H9 (cell line): Measurements from ENCODE around the gene GPR34. TPM values are rescaled to one million over a fixed set of nuclear protein-coding genes. Genes with fewer than 3 reads are reported as not detected.

Source experiments
- DNase-seq: peaks from one replicate; pipeline ENCODE4 v3.0.0-alpha.2; 2017
- H2AFZ ChIP-seq: one replicate; pipeline ENCODE4 v1.6.1; 2013; ENCODE audit warnings: mild to moderate bottlenecking, low read length, control low read depth, moderate library complexity
- H2AK5ac ChIP-seq: 2 replicates; pipeline ENCODE4 v1.6.1; 2013; ENCODE audit warnings: low read length, control low read depth, mixed read lengths; ENCODE audit not compliant: insufficient read length
- H2BK120ac ChIP-seq: one replicate; pipeline ENCODE4 v1.6.1; 2013; ENCODE audit warnings: low read depth, mild to moderate bottlenecking, low read length, control low read depth, inconsistent platforms; ENCODE audit not compliant: poor library complexity, severe bottlenecking
- H2BK12ac ChIP-seq: 2 replicates; pipeline ENCODE4 v1.6.1; 2013; ENCODE audit warnings: low read length, control low read depth, mixed read lengths, low read depth; ENCODE audit not compliant: insufficient read length
- H2BK15ac ChIP-seq: 2 replicates; pipeline ENCODE4 v1.6.1; 2013; ENCODE audit warnings: low read depth, low read length, control low read depth
- H2BK20ac ChIP-seq: one replicate; pipeline ENCODE4 v1.6.1; 2013; ENCODE audit warnings: low read depth, mild to moderate bottlenecking, low read length, control low read depth, inconsistent platforms; ENCODE audit not compliant: poor library complexity, severe bottlenecking
- H2BK5ac ChIP-seq: 2 replicates; pipeline ENCODE4 v1.6.1; 2013; ENCODE audit warnings: low read length, control low read depth, mixed read lengths; ENCODE audit not compliant: insufficient read length
- H3K14ac ChIP-seq: 2 replicates; pipeline ENCODE4 v1.6.1; 2013; ENCODE audit warnings: low read length, control low read depth; ENCODE audit not compliant: insufficient read depth
- H3K18ac ChIP-seq: 2 replicates; pipeline ENCODE4 v1.6.1; 2013; ENCODE audit warnings: low read depth, mild to moderate bottlenecking, mixed read lengths, low read length, control low read depth; ENCODE audit not compliant: insufficient read length
- H3K23ac ChIP-seq: 2 replicates; pipeline ENCODE4 v1.6.1; 2013; ENCODE audit warnings: low read length, control low read depth, mixed read lengths, low read depth; ENCODE audit not compliant: insufficient read length
- H3K23me2 ChIP-seq: 2 replicates; pipeline ENCODE4 v1.6.1; 2013; ENCODE audit warnings: low read depth, mild to moderate bottlenecking, mixed read lengths, low read length, control low read depth; ENCODE audit not compliant: insufficient read length, poor library complexity, severe bottlenecking
- H3K27ac ChIP-seq: 2 replicates; pipeline ENCODE4 v1.5.1; 2013; ENCODE audit warnings: low read length, control low read depth, mixed read lengths, low read depth; ENCODE audit not compliant: insufficient read length
- H3K27me3 ChIP-seq: 2 replicates; pipeline ENCODE4 v1.6.1; 2013; ENCODE audit warnings: low read length, control low read depth, inconsistent platforms; ENCODE audit not compliant: insufficient read depth
- H3K4ac ChIP-seq: 2 replicates; pipeline ENCODE4 v1.6.1; 2013; ENCODE audit warnings: low read depth, mild to moderate bottlenecking, control low read depth, inconsistent platforms, low read length, moderate library complexity
- H3K4me1 ChIP-seq: 2 replicates; pipeline ENCODE4 v1.6.1; 2013; ENCODE audit warnings: low read length, control low read depth, inconsistent platforms; ENCODE audit not compliant: insufficient read depth
- H3K4me2 ChIP-seq: 2 replicates; pipeline ENCODE4 v1.6.1; 2013; ENCODE audit warnings: low read length, control low read depth, mixed read lengths; ENCODE audit not compliant: insufficient read length, insufficient read depth
- H3K56ac ChIP-seq: 2 replicates; pipeline ENCODE4 v1.6.1; 2013; ENCODE audit warnings: low read depth, mild to moderate bottlenecking, mixed read lengths, low read length, control low read depth; ENCODE audit not compliant: insufficient read length
- H3K79me1 ChIP-seq: 2 replicates; pipeline ENCODE4 v1.6.1; 2013; ENCODE audit warnings: low read depth, mild to moderate bottlenecking, moderate library complexity, low read length, control low read depth, inconsistent platforms; ENCODE audit not compliant: insufficient read depth, poor library complexity, severe bottlenecking
- H3K79me2 ChIP-seq: 2 replicates; pipeline ENCODE4 v1.6.1; 2013; ENCODE audit warnings: low read length, control low read depth, inconsistent platforms; ENCODE audit not compliant: insufficient read depth
- H3K9ac ChIP-seq: 2 replicates; pipeline ENCODE4 v1.6.1; 2013; ENCODE audit warnings: low read length, control low read depth, mixed read lengths; ENCODE audit not compliant: insufficient read length; ENCODE audit errors: extremely low read depth
- H3K9me3 ChIP-seq: one replicate; pipeline ENCODE4 v1.6.1; 2013; ENCODE audit warnings: low read depth, low read length, inconsistent platforms; ENCODE audit not compliant: control insufficient read depth
- H3T11ph ChIP-seq: one replicate; pipeline ENCODE4 v1.6.1; 2013; ENCODE audit warnings: mild to moderate bottlenecking, low read length, control low read depth, inconsistent platforms
- H4K20me1 ChIP-seq: one replicate; pipeline ENCODE4 v1.6.1; 2013; ENCODE audit not compliant: control insufficient read depth, insufficient read length, insufficient read depth
- H4K5ac ChIP-seq: 2 replicates; pipeline ENCODE4 v1.6.1; 2013; ENCODE audit warnings: low read depth, mild to moderate bottlenecking, mixed read lengths, low read length, control low read depth; ENCODE audit not compliant: insufficient read length
- H4K8ac ChIP-seq: replicated peaks from 2 replicates; pipeline ENCODE4 v1.6.1; 2013; ENCODE audit warnings: low read length, control low read depth, mixed read lengths, low read depth; ENCODE audit not compliant: insufficient read length
- H4K91ac ChIP-seq: 2 replicates; pipeline ENCODE4 v1.6.1; 2013; ENCODE audit warnings: low read depth, mild to moderate bottlenecking, moderate library complexity, mixed read lengths, low read length, control low read depth; ENCODE audit not compliant: insufficient read length
- H3K27ac Mint-ChIP-seq, 3 experiments: 2 replicates in 2 of 3; 3 replicates in 1 of 3; pipeline ENCODE4 v1.8.0; 2020 to 2021; ENCODE audit warnings: mixed read lengths in 3 of 3, mild to moderate bottlenecking in 1 of 3, moderate library complexity in 1 of 3
- H3K27me3 Mint-ChIP-seq: 2 replicates; pipeline ENCODE4 v1.8.0; 2021; ENCODE audit warnings: low read depth, mild to moderate bottlenecking, moderate library complexity, mixed read lengths
- H3K36me3 Mint-ChIP-seq, 3 experiments: 2 replicates in 2 of 3; 3 replicates in 1 of 3; pipeline ENCODE4 v1.8.0; 2020 to 2021; ENCODE audit warnings: low read depth in 3 of 3, mixed read lengths in 3 of 3; ENCODE audit not compliant: insufficient read depth in 1 of 3
- H3K4me1 Mint-ChIP-seq, 2 experiments: 2 replicates each; pipeline ENCODE4 v1.8.0; 2020; ENCODE audit warnings: mixed read lengths in 2 of 2
- H3K4me3 Mint-ChIP-seq, 2 experiments: 2 replicates in 1 of 2; 3 replicates in 1 of 2; pipeline ENCODE4 v1.8.0; 2020 to 2021; ENCODE audit warnings: mild to moderate bottlenecking in 2 of 2, mixed read lengths in 2 of 2, moderate library complexity in 1 of 2
- H3K9me3 Mint-ChIP-seq, 2 experiments: 2 replicates in 1 of 2; 3 replicates in 1 of 2; pipeline ENCODE4 v1.8.0; 2020; ENCODE audit warnings: mild to moderate bottlenecking in 2 of 2, mixed read lengths in 2 of 2, moderate library complexity in 1 of 2
- total RNA-seq: library from RNA; stranded (reverse); gene quantifications from 2 replicates; pipeline ENCODE4 v1.2.1, GENCODE V29; 2021
- TF ChIP-seq, protein P1 (sequence below): fragments of 200-600 bp; sonication (generic); conservative IDR thresholded peaks from 3 replicates; pipeline ENCODE4 v1.8.0; 2021; ENCODE audit warnings: antibody characterized with exemption, mild to moderate bottlenecking

The GPR34 gene
- total RNA-seq, 1 experiment from 2014 or later: not detected

DNA sequence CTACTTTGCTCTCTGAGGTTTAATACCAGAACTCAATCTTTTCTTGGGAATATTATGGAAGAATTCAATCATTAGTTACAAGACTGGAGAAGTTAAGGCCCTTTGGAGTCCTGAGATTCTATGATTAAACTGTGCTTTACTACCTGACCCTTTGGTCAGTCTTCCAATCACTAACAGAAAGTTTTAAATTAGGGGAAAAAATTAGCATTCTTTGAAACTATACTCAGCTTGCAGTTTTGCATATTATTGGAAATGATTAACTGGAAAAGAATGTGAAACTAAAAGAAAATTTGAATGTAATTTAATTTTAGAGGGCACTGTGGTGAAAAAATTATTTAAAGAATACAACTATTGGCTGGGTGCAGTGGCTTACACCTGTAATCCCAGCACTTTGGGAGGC is 18.7 kb upstream of the GPR34 start:
- TF ChIP-seq, protein P1, sequence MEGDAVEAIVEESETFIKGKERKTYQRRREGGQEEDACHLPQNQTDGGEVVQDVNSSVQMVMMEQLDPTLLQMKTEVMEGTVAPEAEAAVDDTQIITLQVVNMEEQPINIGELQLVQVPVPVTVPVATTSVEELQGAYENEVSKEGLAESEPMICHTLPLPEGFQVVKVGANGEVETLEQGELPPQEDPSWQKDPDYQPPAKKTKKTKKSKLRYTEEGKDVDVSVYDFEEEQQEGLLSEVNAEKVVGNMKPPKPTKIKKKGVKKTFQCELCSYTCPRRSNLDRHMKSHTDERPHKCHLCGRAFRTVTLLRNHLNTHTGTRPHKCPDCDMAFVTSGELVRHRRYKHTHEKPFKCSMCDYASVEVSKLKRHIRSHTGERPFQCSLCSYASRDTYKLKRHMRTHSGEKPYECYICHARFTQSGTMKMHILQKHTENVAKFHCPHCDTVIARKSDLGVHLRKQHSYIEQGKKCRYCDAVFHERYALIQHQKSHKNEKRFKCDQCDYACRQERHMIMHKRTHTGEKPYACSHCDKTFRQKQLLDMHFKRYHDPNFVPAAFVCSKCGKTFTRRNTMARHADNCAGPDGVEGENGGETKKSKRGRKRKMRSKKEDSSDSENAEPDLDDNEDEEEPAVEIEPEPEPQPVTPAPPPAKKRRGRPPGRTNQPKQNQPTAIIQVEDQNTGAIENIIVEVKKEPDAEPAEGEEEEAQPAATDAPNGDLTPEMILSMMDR: no peak
- Histone ChIP-seq H4K91ac (no peak overlapping the region), H3K9ac (no peak overlapping the region), H3K23me2 (no peaks in the 10 kb centered on the region), H2AFZ (no peak overlapping the region), H3K56ac (no peak overlapping the region), H4K5ac (no peak overlapping the region), H3K4me1 (no peaks in the 10 kb centered on the region), H3K4ac (no peak overlapping the region), H4K8ac (no peak overlapping the region), H3K9me3 (no peaks in the 10 kb centered on the region), H3K4me2 (no peak overlapping the region), H3K27me3 (no peaks in the 10 kb centered on the region), H2BK5ac (no peak overlapping the region), H2BK120ac (no peak overlapping the region), H3K23ac (no peak overlapping the region), H3K79me1 (no peaks in the 10 kb centered on the region), H3K79me2 (no peaks in the 10 kb centered on the region), H3T11ph (no peak overlapping the region), H2BK20ac (no peak overlapping the region), H2BK15ac (no peak overlapping the region), H3K14ac (no peak overlapping the region), H3K18ac (no peak overlapping the region), H4K20me1 (no peaks in the 10 kb centered on the region), H2BK12ac (no peak overlapping the region), H2AK5ac (no peak overlapping the region), H3K27ac (no peak overlapping the region)
- H3K4me1 Mint-ChIP-seq: peaks cover 12 to 21% of the 10 kb centered on the region in 2 experiments
- DNase-seq: no peak
- no peak overlapping the region for H3K27ac Mint-ChIP-seq
- no peak overlapping the region for H3K4me3 Mint-ChIP-seq
- H3K36me3 Mint-ChIP-seq: peaks cover 3 to 20% (median 5%) of the 10 kb centered on the region in 3 experiments; a peak in 5 of 7 replicates
- no peaks in the 10 kb centered on the region; the same call in 1 of the 2 replicates for H3K27me3 Mint-ChIP-seq
- H3K9me3 Mint-ChIP-seq: peaks cover 51 to 59% of the 10 kb centered on the region in 2 experiments
